A673 (cell line): ENCODE data around the gene RBMS2.

Source experiments
- EZH2 ChIP-seq: fragments of 200-600 bp; sonication (generic); IDR thresholded peaks from 2 replicates; pipeline ENCODE4 v1.6.1; 2017; ENCODE audit warnings: borderline replicate concordance, low read depth, mild to moderate bottlenecking, mixed read lengths, antibody characterized with exemption, low read length; ENCODE audit not compliant: poor library complexity, severe bottlenecking
- TF ChIP-seq, protein P1 (sequence below): fragments of 300-800, 200-600 bp; sonication (generic); conservative IDR thresholded peaks from 2 replicates; pipeline ENCODE4 v1.5.1; 2017; ENCODE audit warnings: low read depth, mild to moderate bottlenecking, antibody characterized with exemption, low read length, moderate library complexity, mixed read lengths

DNA sequence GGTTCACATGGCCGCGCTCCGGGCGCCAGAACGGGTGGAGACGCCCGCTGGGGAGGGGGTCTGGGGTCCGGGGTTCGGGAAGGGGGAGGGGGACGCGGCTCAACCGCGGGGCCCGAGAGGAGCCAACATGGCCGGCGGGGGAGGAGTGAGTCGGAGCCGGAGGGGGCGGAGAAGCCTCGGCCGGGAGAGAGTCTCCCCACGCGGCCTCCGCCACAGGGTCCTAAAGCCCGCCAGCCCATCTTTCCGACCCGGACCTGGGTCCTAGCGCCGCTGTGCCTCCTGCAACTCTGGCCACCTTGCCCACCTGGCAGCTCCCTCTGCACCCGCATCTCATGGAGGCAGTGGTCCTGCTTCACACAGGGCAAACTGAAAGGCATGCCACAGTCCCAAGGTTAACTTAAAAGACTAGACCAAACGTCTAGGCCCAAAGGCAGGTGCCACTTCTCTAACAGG is 108.6 kb downstream of the RBMS2 start, which contains the start of gene BAZ2A:
- TF ChIP-seq, protein P1, sequence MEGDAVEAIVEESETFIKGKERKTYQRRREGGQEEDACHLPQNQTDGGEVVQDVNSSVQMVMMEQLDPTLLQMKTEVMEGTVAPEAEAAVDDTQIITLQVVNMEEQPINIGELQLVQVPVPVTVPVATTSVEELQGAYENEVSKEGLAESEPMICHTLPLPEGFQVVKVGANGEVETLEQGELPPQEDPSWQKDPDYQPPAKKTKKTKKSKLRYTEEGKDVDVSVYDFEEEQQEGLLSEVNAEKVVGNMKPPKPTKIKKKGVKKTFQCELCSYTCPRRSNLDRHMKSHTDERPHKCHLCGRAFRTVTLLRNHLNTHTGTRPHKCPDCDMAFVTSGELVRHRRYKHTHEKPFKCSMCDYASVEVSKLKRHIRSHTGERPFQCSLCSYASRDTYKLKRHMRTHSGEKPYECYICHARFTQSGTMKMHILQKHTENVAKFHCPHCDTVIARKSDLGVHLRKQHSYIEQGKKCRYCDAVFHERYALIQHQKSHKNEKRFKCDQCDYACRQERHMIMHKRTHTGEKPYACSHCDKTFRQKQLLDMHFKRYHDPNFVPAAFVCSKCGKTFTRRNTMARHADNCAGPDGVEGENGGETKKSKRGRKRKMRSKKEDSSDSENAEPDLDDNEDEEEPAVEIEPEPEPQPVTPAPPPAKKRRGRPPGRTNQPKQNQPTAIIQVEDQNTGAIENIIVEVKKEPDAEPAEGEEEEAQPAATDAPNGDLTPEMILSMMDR: no peak
- no peak for TF ChIP-seq EZH2
